Choroid plexus epithelial cell (primary cell): ENCODE measurements around the gene TEX2.

Source experiments
- DNase-seq: peaks from one replicate; pipeline ENCODE4 v3.0.0-alpha.2; 2010; ENCODE audit warnings: low read depth
- H3K4me3 ChIP-seq: 2 replicates; pipeline ENCODE4 v1.5.1; 2011; ENCODE audit warnings: low read depth, mild to moderate bottlenecking, control low read depth, low read length, moderate library complexity
- TF ChIP-seq, protein P1 (sequence below): conservative IDR thresholded peaks from 2 replicates; pipeline ENCODE4 v1.5.1; 2011; ENCODE audit warnings: low read depth, mild to moderate bottlenecking, control low read depth, inconsistent platforms, low read length, moderate library complexity

Gene TEX2

DNA sequence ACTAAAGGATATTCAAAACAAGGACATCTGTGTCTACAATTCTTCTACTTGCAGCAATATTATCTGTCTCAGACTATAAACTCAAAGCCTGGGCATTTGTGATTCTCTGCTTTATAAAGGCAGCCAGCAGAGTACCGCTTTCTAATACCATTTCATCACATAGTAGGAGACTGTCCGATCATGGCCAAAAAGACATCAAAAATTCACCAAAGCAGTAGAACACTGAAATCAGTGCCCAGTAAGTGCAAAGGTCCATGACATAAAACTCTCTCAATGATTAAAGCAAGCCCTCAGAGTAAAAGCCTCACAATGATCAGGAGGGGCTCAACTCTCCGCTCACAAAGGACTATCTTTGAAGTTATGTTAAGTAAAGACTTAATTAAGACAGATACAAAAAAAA, 156.1 kb downstream of the TEX2 start:
- no peak overlapping the region for H3K4me3 ChIP-seq
- TF ChIP-seq, protein P1, sequence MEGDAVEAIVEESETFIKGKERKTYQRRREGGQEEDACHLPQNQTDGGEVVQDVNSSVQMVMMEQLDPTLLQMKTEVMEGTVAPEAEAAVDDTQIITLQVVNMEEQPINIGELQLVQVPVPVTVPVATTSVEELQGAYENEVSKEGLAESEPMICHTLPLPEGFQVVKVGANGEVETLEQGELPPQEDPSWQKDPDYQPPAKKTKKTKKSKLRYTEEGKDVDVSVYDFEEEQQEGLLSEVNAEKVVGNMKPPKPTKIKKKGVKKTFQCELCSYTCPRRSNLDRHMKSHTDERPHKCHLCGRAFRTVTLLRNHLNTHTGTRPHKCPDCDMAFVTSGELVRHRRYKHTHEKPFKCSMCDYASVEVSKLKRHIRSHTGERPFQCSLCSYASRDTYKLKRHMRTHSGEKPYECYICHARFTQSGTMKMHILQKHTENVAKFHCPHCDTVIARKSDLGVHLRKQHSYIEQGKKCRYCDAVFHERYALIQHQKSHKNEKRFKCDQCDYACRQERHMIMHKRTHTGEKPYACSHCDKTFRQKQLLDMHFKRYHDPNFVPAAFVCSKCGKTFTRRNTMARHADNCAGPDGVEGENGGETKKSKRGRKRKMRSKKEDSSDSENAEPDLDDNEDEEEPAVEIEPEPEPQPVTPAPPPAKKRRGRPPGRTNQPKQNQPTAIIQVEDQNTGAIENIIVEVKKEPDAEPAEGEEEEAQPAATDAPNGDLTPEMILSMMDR: no peak
- no peak for DNase-seq

DNA sequence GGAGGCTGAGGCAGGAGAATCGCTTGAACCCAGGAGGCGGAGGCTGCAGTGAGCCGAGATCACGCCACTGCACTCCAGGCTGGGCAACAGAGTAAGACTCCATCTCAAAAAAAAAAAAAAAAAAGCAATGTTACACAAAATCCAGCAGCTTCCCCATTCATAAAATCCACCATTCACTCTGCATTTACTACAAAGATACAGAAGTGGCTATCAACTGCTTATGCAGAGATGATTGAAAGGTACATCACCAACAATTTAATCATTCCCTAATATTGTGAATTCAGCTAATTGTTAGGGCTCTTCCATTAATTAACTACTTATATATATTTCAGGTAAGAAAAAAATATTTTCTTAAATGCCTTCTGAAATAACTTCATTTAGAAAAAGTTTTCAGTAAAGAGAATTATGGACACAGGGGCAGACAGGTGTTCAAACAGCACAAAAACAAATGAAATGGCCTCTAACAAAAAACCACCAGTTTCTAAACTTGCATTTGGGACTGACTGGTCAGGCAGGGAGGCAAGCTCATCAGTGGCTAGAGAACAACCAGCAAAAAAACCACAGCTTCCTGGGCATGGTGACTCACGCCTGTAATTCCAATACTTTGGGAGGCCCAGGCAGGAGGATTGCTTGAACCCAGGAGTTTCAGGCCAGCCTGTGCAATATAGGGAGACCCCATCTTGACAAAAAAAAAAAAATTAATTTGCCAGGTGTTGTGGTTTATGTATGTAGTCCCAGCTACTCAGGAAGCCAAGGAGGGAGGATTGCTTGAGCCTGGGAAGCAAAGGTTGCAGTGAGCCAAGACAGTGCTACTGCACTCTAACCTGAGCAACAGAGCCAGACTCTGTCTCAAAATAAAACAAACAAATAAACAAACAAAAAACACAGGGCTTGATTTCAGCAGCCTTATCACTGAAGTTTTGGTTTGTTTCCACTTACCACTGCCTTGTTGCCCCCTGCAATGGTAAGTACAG, 159.4 kb downstream of the TEX2 start:
- DNase-seq: peak; percentile 20

DNA sequence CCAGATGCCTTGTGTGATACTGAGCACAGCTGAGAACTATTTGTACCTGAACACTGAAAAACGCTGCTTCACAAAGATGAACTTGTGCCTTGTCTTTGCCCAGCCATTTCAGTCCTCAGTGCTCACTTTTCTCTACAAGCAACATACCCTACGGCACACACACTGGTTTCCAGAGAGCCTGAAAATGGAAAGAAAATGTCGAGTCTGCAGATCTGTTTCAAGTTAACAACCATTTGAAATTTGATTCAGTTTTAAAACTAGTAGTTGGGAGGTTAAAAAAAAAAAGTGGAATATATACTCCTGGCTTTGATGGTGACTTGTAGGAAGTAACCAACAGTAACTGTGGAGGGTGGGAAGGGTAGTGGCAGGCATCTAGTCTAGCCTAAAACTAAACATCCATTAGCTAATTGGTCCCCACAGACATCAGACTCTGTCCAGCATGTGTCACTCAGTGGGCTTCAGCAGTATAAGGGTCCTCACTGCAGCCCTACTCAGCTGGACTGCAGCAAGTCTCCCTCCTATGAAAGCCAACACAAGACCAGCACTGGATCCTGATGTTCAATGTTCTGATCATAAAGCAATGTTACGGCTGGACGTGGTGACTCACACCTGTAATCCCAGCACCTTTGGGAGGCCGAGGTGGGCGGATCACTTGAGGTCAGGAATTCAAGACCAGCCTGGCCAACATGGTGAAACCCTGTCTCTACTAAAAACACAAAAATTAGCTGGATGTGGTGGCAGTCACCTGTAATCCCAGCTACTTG, 160.3 kb downstream of the TEX2 start:
- TF ChIP-seq, protein P1: no peak
- H3K4me3 ChIP-seq: no peak overlapping the region
- no peak for DNase-seq

More for the DNA sequence above, 159.4 kb downstream of the TEX2 start:
- TF ChIP-seq, protein P1: no peak
- H3K4me3 ChIP-seq: no peak overlapping the region

DNA sequence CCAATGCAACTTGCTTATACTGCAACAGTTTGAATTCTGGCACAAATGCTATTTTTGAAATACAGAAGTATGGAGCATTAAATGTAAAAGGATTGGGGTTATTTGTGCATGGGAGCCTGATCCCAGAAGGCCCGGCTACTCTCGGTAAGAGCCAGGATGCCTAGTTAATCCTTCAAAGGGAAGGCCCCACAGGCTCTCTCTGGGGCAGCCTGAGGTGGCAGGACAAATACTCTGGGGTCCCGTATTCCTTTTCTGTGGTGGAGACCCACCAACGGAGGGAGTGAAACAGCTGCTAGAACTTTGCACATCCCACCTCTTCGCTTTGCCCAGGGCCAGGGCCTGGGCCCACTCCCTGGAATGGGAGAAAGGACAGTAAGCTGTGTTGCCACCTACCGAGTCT, 163.5 kb downstream of the TEX2 start:
- TF ChIP-seq, protein P1: no peak
- no peak overlapping the region for H3K4me3 ChIP-seq
- DNase-seq: no peak
